CD4-positive, alpha-beta T cell treated with Interleukin-4 for 4 hours (primary cell): ENCODE measurements around the gene THSD7B.
"Not testable (repeated sequence)": the region's sequence is repeated elsewhere in the genome, so short reads cannot be mapped to it uniquely, and the experiment has no call there.

Experiments used
- DNase-seq: peaks from one replicate; pipeline ENCODE4 v3.0.0-alpha.2; 2020

THSD7B gene

DNA sequence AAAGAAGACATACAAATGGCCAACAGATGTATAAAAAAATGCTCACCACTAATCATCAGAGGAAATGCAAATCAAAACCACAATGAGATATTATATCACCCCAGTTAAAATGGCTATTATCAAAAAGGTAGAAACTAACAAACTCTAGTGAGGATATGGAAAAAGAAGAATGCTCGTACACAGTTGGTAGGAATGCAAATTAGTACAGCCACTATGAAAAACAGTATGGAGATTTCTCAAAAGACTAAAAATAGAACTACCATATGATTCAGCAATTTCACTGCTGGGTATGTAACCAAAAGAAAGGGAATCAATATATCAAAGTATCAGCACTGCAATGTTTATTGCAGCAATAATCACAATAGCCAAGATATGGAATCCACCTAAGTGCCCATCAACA lies 679.6 kb downstream of the THSD7B start:
- no peak for DNase-seq

DNA sequence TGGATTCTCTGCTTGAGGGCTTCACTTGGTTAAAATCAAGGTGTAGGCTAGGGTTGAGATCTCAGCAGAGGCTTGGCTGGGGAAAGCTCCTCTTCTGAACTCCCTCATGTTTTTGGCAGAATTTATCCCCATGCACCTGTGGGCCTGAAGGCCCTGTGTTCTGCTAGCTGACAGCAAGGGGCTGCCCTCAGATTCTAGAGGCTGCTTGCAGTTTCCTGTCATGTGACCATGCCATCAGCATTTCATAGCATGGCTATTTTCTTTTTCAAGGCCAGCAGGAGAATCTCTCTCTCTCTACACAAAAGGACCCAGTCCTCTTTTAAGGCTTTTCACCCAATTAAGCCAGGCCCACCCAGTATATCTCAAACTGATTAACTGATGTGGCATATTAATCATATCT lies 684.1 kb downstream of the THSD7B start:
- DNase-seq: no peak

DNA sequence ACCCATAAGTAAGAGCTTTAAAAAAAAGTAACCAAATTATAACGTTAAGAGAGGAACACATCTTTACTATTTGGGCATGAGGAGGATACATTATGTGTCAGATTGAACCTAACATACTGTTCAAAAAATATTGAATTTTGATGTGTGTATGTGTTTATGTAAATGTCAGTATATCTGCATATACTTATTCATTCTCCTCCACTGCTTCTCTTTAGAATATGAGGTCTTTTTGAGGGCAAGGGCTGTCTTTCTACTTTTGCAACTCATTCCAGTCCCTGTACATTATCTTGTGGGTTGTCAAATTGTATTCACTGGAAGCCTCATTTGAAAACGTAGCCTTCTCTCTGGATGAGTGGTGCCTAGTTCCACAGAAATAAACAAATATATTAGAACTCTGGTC lies 689.5 kb downstream of the THSD7B start:
- no peak for DNase-seq

DNA sequence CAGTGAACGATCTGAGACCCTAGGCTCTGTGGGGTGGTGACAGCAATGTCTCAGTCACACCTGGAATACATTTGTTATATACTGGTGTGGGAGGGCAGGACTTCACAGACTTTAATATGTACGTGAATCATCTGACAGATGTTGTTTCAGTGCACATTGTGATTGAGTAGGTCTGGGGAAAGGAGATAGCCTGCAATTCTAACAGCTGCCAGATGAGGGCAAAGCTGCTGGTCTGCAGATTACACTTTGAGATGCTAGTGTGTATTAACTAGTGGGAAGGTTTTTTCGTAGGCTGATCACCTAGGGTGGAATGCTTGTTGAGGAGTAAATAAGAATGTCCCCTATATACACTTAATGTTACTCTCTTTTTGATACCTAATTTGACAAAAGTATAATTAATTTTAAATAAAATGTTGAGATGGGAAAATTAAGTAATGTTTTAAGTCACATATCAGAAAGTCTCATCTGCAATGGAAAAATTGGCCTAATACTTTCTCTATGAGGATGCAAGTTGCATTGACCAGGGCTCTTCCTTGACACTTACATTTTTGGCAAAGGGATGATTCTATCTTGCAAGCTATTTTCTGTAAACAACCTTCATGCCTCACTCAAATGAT lies 702.0 kb downstream of the THSD7B start:
- DNase-seq: no peak

DNA sequence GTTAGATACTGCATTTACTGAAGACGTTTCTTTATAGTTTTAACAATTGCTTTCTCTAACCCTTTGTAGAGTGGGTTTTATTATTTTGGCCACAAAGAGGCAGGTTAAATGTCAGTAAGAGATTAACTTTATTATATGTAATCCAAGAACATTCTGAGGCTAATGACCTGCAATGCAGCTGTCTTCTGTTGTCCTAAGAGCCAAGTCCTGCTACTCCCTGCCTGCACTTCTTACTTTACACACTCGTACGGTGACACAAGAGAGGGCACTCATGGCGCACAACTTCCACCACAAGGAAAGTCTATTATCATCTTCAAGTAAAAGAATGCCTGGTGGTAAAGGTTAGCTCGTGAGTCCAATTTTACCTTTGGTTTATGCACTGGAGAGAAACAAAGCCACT lies 727.9 kb downstream of the THSD7B start:
- no peak for DNase-seq

DNA sequence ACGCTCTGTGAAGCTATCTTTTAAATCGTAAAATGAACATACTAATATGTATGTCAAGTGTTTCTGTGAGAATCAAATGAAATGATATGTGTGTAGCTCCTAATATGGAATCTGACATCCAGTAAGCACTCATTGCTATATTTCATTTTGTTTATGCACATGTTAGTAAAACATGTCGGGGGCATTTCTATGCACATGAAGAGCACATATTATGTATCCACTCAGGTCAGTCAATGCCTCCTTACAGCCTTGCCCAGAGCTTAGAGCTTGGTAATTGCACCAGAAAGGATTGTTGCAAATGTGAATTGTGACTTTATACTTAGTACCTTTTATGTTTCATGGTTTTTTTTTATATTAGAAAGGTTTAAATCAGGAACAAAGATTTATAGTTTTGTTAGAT lies 735.3 kb downstream of the THSD7B start:
- DNase-seq: no peak

DNA sequence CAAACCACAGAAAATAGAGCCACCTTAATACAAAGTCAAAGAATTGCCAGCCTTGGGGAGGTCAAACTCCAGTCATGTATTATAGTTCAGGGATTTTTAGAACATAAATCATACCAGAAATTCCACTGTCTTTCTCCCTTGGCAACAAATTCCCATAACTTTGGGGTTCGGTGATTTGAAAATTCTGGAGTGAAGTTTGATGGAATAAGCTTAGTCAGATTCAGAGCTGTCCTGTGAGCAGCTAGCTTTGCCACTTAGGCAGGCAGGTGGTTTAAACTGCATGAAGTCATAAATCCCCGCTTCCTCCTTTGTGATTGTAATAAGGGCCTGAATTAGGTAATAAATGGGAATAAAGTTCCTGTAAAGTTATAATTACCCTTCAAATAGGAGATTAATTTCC lies 741.9 kb downstream of the THSD7B start:
- no peak for DNase-seq

DNA sequence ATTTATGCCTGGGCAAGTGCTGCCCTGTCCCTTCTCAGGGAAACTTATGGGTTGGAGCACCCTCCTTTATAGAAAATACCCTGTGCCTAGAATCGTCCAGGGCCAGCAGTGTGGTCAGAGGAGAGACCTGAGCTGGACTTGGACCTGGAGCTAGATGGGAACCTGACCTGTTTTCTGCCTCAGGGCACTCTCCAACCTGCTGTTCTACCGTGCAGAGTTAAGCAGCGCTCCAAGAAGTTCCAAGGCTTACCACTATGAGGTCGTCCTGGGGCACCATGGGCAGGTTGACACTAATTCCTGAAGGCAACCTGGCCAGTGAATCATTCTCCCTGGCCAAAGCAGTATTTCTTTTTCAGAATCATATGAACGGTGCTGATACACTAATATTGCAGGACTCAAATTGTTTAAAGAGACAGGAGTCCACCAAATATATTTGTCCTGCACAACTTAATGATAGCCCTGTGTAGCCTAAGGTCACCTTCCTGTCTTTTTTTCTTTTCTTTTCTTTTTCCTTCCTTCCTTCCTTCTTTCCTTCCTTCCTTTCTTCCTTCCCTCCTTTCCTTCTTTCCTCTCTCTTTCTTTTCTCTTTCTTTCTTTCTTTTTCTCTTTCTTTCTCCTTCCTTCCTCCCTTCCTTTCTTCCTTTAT lies 743.5 kb downstream of the THSD7B start:
- DNase-seq: no peak

DNA sequence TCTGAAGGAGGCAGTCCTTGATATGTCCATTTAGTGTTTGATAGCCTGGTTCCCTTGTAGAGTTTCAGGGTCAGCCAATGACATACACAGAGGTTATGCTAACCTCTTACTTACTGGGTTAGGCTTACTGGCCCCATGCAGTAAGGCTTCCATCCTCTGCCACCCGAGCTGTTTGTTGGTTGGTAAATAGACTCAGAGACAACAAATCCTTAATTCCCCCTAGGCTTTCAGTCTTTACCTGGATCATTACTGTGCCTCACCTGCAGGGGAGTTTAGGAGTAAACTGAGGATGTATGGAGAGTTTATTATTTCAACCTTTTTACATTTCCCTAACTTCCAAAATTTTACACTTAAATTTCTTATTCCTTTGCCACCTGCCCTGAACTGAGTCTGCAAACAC lies 746.2 kb downstream of the THSD7B start:
- no peak for DNase-seq

DNA sequence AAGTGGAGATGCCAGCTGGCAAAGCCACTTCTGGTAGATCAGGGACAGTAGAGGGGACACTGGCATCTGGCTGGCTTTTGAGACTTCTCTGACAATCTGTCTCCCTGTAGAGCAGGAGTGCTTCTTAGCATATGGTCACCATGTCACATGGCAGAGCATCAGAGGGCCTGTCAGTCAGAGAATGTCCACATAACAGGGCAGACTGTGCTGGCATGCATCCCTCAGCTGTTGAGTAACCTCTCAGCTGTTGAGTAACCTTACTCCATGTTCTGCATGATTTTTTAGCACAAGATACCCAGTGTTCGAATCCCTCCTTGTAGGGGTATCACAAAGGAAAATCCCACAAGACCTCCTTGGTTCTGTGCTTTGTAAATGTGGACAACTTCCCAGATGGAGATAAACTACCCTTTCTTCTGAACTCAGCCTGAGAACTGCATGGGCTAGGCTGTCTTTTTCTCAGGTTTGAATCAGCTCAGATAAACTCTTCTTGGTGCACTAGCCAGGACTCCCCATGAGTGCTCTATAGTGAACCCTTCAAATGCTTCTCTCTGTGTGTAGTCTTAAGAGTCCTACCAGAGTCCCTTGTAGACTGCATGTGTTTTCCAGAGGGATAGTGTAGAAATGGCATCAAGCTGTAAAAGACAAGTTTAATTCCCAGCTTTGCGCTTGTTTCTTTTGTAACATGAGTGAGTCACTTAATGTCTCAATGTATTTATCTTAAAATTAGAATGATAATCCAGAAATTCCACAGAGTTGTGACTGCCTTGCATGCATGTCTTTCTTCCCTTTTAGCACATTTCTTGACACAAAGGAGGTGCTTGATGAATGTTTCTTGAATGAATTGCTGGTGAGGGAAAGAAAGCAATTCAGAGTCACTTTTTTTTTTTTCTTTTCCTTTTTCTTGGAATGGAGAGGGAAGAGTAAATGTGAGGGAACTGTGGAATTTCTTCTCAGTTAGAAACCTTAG lies 756.6 kb downstream of the THSD7B start:
- no peak for DNase-seq

DNA sequence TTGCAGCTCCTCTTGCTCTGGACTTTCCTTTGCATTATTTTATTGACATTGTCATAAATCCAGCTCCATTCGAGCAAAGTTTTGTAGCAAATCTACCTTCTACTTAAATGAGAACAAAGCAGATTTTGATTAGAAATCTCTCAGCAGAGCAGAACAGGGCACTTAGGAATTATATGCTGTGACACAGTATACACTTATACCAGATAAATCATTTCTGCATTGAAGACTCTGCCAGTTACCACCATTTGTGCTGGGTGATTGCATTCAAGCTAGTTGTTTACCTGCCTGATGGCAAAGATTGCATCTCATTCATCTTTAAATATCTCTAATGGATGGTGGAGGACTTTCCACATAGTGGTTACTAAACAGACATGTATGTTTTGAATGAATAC lies 757.3 kb downstream of the THSD7B start:
- DNase-seq: no peak

DNA sequence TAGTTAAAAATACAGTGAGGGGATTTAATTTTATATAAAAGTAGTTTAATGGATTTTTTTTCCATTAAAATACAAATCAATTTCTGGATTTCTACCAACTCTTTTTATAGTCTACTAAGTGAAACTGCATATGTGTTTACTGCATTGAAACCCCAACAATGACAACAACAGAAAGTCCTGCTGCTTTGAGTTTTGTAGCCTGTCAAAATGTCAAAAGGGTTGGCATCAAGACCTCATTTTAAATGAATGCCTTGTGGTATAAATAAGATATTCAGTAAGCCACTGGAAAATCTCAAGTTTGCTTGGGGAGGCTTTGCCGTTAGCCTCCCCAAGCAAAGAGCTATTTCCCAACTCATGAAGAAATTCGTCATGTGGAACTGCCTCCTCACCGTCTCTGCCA lies 758.6 kb downstream of the THSD7B start:
- no peak for DNase-seq

DNA sequence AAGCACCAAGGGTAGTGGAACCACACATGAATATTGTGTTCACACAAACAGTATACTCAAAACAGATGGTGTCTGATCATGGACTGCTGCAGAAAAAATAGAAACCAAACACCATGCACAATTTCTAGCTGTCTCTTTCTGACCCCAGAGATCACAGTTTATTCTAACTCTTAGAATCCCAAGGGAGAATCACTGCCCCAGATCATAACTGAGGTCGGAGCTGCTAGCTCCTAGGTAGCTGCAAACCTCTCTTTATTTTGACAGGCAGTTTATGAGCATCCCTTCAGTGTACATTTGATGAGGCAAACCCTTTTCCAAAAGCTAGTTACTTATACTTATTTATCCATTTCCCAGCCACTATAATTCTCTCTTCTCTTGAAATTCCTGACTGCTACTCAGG lies 759.8 kb downstream of the THSD7B start:
- DNase-seq: no peak

DNA sequence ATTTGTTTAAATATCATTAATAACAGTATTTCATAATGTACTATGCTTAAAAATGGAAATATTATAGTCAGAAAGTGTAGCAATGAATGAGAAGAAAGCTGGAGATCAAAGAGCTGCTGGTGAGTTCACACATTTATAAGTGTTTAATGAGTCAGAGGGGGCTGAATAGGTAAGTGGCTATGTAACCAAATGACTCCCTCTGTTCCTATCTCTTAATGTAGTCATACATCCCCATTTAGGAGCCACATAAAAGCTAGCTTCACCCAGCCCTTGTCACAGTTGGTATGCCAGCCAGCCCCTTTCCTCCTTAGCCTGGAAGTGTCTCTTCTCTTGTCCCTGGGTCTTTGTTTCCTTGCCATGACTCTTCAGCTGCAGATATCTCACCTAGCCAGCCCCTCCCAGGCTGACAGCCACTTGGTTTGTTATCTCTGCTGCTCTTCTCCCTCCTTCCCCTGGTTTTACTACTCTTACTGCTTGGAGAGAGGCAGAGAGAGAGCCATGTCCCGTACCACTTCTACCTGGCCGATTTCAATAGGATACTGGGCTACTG lies 760.4 kb downstream of the THSD7B start:
- no peak for DNase-seq

DNA sequence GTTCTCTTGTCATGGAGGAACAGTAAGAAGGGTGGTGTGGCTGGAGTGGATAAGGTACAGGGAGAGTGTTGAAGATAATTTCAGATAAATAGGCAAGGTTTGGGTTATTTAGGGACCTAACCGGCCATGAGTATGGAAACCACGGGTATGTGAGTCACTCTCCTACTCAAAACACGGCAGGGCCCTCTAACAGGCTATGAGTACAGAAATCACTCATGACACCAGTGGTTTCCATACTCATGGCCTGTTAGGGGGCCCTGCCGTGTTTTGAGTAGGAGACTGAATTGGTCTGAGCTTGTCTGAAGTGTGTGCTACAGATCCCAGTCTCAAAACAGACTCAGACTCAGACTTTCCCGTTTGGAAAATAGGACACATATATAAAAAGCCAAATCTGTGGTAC lies 770.6 kb downstream of the THSD7B start:
- no peak for DNase-seq

DNA sequence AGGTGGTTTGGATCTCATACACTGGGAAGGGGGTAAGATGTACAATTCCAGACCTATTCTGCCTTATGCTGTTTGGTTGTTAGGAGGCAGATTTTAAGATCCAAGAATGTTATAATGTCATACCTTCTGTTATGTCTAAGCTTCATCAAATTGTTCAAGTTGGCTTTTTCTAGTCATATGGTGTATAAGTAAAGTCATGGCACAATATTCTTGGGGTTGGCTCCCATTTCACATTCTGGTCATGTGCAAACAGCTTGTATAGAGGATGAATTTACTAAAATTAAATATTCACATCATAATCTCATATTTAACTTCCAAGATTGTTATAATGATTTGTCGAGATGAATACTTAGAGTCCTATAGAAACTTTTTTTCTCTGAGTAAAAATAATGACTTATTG lies 774.0 kb downstream of the THSD7B start:
- no peak for DNase-seq

DNA sequence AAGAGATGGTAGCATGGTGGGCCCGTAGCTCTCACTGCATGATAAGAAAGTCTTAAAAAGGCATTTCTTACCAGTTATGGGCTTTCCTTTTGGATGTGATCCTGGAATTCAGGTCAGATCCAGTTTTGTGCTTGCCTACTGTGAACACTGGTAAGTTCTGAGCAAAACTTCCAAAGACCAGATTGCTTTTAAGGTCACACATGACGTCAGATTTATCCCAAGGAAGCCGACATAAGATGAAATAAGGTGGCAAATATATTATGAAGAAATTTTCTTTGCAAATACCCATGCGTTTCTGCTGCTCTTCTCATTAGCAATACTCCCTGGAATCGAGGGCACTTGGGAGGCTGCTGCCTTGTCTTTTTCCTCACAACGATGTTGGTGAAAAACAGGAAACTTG lies 782.5 kb downstream of the THSD7B start:
- DNase-seq: no peak

DNA sequence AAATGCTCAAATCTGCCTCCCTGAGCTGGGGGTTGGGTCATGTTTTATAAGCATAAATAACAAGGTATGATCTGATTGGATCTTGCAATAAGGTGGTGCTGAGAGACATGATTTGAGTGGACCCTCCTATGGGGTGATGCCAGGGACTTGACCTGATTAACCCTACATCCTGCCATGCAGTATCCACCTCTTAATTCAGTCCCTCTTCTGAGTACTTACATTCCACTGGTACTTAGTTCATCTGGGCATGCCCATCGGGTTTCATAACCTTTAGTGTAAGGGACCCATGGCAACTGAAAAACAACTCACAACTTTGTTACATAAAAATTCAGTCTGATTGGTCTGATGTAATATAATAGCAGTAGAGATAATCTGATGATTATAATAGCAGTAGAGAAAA lies 801.0 kb downstream of the THSD7B start:
- DNase-seq: no peak

DNA sequence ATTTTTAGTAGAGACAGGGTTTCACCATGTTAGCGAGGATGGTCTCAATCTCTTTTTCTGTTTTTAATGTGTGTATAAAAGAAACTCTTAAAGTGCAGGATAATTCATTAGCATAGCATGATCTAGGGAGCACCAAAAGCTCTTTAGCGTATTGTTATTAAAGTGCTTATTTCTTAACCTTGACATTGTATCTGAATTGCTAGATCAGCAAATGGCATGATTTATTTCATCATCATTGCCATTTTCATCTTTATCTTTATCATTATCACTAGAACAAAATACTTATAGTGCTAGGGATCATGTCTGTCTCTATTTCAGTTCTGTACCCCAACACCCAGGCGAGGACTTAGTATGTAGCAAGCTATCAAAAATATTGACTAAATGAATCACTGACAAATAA lies 805.1 kb downstream of the THSD7B start:
- no peak for DNase-seq

DNA sequence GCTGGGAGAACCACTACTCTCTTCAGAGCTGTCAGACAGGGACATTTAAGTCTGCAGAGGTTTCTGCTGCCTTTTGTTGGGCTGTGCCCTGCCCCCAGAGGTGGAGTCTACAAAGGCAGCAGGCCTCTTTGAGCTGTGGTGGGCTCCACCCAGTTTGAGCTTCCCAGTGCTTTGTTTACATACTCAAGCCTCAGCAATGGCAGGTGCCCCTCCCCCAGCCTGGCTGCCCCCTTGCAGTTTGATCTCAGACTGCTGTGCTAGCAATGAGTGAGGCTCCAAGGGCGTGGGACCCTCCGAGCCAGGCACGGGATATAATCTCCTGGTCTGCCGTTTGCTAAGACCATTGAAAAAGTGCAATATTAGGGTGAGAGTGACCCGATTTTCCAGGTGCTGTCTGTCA lies 822.5 kb downstream of the THSD7B start:
- not testable (repeated sequence) for DNase-seq

DNA sequence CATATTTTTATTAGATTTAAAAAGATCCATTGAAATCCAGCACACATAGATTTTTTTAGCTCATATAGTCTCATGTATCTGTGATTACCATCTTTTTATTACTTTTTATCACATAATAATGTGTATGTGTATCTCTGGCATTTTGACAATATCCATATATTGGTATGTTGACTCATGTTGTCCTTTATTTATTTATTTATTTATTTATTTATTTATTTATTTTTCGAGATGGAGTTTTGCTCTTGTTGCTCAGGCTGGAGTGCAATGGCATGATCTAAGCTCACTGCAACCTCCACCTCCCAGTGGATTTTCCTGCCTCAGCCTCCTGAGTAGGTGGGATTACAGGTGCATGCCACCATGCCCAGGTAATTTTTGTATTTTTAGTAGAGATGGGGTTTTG lies 823.2 kb downstream of the THSD7B start:
- DNase-seq: not testable (repeated sequence)

DNA sequence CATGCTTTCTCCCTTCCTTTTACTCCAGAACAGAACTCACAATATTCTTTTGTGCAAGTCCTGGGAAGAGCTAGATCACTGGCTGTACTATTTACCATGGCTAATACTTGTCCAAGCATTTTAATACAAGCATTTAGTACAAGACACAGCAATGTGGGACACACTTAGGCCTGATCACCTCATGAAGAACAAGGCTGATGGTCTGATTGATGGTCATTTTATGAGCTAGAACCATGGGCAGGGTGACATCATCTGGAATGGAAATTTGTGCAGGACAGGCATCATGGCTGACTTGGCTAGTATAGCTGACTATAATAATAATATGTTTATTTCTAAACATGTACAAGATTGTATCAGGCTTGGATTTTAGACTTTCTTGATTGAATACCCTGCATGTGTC lies 824.8 kb downstream of the THSD7B start:
- no peak for DNase-seq

DNA sequence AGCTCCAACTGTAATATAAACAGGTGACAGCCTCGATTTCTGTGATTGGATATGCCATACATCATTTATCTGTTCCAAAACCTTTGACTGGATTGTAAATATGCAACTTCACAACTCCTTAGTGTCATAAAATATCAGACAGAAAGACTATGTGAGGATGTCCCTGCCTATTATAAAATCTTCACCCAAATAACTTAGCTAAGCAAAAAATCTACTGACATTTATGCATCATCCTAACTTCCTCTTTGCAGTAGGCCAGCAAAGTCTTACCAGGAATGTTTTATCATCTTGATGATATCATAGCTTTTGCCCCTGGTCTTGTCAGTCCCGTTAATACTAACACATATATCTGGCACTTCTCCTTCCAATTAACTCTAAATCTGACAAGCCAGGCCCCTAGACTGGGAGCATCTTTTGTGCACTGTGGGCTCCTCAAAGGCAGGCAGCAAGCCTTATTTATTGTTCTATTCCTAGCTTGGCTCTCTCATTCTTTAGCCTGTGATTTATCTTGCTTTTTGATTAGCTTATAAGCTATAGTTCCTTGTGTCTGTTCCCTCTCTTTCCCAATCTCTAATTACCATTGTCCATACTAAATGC lies 842.5 kb downstream of the THSD7B start:
- DNase-seq: no peak
